Cerebellar nuclear complex (tissue), 1 donor: ENCODE results near the gene ZNF354C.
"Not testable (repeated sequence)": the region's sequence is repeated elsewhere in the genome, so short reads cannot be mapped to it uniquely, and the experiment has no call there.

Experiments
- DNase-seq, 2 experiments: peaks; one replicate each; lab custom pipeline; 2025; lab: John Stamatoyannopoulos, UW

Gene ZNF354C

DNA sequence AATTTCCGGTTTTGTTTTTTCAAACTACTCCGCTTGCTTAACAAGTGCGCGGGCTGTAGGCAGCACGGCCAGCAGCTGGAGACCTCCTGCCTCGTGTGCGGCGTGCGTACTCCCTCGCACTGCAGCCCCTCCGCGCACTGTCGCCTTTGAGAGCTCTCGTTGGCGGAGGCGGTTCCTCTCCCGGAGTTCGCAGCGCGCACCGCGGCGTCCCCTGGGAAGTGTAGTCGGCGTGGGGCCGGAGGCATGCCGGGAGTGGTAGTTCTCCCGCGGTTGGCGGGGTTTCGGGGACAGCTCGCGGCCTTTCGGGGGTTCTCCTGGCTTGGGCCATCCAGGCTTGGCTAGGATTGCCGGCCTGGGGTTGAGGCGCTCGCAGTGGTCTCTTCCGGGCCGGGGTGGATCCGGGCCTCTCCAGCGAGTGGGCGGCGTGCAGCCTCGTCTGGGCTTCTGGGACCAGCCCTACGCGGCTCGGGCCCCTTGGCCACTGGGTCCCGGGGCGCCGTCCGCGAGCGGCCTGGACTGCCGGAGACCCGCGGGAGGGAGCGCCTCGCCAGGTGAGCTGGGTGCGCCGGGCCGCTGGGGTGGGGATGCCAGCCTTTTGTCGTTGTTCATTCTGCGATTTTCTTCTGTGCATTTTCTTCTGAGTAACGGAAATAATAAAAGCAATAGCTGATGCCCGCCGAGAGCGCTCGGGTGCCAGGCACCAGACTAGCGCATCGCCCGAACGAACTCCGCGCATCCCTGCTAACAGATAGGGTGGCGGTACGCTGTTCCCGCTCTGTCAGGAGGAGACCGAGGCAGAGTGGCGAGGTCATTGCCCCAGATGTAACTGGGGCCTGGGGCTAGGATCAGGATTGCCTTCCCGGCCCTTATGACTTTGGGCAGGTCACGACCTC, at the start of gene ZNF354C:
TSS of gene ZNF354C (plus strand) at position 258 of the 893 bp plus-strand sequence. CDS start 1,696 bp downstream, outside the sequence.
- DNase-seq, result peak; percentile 41 to 77

DNA sequence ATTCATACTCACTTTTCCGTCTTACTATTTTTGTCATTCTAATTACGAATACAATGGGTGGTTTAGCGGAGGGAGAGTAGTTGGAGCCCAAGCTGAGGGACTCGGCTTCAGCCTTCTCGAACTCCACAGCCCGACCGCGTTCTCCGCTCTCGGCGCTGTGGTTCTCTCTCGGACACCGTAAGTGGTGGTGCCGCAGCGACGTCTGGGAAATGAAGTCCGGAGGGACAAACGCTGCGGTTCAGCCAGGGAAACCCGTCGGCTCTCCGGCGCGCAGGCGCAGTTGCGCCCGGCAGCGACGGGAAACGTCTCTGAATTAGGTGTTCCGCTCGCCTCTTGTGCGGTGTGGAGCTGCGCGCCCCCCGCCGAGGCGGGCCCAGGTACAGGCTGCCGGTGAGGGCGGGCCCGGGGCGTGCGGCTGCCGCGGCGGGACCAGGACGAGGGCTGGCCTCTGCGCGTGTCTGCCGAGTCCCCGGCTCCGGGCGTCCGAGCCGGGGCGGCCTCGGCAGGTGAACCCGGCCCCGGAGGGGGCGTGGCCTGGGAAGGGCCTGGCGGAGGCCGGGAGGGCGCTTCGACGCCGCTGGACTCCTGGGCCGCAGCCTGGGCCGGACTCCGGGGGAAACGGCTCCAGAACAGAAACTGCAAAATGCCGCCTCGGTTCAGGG, 36.5 kb upstream of the ZNF354C start, which contains the start of gene ZNF879:
TSS of gene ZNF879 (plus strand) at position 277 of the 662 bp plus-strand sequence. CDS start 1,201 bp downstream, outside the sequence.
- peak; percentile 29 to 85 for DNase-seq

DNA sequence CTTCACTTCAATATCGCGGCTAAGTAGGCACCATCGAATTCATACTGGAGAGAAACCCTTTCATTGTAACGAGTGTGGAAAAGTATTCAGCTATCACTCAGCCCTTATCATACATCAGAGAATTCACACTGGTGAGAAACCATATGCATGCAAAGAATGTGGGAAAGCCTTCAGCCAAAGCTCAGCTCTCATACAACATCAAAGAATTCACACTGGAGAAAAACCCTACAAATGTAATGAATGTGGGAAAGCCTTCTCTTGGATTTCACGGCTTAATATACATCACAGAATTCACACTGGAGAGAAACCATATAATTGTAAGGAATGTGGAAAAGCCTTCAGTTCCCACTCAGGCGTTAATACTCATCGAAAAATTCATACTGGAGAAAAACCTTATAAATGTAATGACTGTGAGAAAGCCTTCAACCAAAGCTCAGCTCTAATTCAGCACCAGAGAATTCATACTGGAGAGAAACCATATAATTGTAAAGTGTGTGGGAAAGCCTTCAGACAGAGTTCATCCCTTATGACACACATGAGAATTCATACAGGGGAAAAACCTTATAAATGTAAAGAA, 27.1 kb upstream of the ZNF354C start:
- no peak for DNase-seq

DNA sequence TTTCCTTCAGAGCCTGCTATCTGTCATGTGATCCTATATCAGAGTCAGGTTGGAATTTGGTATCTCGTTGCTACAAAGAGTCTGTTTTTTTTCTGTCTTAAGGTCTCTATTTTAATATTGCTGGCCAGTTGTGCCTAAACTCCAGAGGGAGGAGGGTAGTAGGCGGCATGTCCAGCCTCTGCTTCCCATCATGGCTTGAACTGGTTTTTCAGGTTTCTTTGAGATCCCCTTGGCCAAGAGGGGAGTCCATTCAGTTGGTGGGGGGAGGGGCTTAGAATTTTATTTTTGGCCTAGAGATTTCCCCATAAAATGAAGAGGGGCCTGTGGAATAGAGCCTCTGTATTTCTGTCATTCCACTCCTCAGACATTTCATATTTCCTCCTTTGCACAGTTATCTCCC, 15.4 kb upstream of the ZNF354C start:
- no peak for DNase-seq

DNA sequence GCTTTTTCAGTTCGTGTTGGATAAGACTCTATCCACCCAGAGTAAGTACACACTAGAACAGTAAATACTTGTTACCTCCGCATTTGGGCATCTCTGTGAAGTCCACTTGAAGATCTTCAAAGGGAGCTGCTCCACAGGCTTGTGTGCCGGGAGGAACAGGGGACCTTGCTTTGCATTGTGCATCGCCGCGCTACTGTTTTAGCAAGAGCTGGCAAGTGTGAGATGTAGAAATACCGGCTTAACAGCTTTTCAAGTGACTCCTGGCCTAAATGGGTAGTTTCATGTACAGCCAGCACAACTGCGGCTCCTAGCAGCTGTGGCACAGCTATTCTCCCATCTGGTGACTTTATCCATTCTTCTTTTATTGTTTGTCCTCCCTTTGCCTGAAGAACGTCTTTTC, 8.4 kb upstream of the ZNF354C start:
- DNase-seq, result no peak

DNA sequence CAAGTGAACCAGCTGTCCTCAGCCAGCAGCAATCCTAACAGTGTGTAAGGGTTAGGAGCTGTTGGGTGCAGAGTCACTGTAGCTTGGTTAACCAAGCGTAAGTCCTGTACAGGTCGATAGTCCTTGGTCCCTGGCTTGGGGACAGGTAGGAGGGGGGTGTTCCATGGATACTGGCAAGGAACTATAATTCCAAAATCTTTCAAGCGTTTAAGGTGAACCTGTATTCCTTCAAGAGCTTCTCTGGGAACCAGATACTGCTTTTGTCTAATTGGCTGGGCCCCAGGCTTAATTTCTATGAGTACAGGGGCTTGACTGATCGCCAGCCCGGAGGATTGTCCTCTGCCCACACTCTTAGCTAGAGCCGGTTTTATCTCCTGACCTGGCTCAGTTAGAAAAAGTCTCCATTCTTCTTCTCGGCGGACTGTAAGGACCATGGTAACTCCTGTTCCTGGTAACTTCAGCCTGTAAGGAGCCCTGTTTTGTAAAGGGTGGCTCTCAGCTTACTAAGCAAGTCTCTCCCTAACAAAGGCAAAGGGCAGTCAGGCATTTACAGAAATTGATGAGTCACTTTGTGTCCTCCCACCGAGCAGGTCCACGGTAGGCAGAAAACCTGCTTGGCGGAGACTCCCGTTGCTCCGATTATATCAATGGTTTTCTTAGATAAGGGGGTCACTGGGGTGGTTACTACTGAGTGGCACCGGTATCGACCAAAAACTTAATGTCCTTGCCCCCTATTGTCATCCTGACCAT, 6.0 kb upstream of the ZNF354C start:
- no peak for DNase-seq

DNA sequence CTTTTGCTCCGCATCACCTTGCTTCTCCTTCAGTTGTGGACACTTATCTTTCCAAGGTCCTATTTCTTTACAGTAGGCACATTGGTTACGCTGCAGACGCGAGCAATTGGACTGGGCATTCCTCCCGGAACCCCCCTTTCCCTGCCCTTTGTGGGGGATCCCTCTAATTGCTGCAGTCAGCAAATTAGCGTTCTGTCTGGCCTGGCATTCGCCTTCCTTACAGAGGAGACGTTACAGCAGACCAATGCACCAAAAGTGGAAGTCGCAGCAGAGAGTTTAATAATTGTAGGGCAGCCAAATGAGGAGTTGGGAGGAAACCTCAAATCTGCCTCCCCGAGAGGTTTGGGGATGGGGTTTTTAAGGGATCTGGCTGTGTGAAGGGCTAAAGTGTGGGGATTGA, 5.3 kb upstream of the ZNF354C start:
- no peak for DNase-seq

DNA sequence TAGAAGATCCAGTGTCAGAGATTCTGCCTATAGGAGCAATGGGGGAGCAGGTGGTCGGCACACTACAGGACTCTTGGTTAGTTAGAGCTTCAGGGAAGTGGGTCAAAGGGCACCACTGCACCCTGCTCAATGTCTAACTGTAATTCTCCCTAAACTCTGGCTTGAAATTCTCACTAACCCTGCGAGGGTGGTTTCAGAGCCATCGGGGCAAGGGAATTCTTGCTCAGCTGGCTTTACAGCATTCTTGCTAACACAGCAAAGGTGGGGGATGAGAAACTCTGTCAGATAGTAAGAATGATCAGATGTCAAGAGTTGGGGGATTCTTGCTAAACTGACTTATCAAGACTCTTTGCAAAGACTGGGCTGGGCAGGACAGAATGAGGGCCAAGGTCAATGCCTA, 4.7 kb upstream of the ZNF354C start:
- DNase-seq, result no peak

DNA sequence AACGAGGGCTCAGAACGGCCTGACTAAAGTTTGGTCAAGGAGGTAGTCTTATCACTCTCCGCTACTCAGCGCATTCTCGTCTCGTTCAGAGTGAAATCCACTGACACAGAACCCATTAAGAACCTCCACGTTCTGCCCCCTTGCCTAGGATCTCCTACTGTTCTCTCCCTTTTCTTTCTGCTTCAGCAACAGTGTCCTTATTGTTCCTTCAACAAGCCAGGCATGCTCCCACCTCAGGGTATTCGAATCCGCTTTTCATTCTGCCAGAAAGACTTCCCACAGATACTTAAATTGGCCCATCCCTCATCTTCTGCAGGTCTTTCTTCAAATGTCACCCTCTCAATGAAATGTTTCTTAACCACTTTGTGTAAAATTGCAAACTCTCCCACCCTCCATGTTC, 4.3 kb upstream of the ZNF354C start:
- no peak for DNase-seq

DNA sequence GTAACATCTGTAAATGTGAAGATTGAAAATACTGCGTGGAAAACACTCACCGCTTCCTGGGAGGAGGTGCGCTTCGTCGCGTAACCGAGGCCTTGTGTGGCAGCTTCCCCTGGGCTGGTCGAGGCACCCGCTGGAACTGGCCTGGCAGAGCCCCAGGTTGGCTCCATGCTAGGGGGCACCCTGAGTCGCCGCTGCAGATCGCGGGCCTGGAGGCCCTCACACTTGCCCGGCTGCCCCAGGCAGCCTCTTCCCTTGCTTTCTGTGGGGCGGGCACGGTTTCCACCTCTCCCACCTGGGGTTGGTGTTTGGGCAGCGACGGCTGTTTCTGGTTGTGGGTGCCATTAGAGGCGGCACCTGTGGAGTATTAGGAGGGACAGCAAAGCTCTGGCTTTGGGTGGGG, 852 bp downstream of the ZNF354C start:
- DNase-seq, result no peak

DNA sequence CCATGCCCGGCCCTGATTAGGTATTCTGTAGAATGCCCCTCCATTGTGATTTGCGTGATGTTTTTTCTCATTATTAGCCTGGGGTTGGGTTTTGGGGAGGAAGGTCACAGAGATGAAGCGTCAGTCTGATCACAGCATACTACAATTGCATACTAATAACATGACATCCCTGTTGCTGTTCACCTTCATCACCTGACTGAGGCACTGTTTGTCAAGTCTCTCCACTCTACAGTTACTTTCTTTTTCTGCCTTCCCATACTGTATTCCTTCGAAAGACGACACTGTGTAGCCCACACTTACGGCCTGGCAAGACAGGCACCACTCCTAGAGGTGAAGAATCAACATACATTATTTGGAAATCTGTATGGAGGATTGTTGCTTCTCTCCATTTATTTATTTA, 5.5 kb downstream of the ZNF354C start:
- DNase-seq, result no peak

DNA sequence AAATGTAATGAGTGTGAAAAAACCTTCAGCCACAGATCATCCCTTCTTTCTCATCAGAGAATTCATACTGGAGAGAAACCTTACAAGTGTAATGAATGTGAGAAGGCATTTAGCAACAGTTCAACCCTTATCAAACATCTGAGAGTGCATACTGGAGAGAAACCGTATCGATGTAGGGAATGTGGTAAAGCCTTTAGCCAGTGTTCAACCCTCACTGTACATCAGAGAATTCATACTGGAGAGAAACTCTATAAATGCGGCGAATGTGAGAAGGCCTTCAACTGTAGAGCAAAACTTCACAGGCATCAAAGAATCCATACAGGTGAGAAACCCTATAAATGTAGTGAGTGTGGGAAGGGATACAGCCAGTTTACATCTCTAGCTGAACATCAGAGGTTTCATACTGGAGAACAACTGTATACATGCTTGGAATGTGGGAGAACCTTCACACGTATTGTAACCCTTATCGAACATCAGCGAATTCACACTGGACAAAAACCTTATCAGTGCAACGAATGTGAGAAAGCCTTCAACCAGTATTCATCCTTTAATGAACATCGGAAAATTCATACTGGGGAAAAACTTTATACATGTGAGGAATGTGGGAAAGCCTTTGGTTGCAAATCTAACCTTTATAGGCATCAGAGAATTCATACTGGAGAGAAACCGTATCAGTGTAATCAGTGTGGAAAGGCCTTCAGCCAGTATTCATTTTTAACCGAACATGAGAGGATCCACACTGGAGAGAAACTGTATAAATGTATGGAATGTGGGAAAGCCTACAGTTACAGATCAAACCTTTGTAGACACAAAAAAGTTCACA, 19.2 kb downstream of the ZNF354C start:
- no peak for DNase-seq

DNA sequence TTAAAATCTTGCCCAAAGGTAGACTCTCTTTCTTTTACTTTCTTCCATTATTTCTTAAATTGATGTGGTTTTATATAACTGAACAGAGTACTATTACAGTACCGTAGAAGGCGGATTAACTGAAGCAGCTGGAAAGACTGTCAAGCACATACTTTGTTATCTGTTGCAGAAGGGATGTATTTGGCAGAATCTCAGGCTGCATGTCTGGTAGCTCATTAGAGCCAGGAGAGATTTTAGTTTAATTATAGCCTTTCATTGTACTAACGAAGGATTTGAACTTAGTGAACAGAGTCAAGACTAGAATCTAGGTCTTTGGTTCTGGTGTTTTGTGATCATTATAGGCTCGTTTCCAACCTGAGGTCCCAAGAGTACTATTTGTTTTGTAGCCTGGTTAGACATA, 20.6 kb downstream of the ZNF354C start:
- DNase-seq, result no peak

DNA sequence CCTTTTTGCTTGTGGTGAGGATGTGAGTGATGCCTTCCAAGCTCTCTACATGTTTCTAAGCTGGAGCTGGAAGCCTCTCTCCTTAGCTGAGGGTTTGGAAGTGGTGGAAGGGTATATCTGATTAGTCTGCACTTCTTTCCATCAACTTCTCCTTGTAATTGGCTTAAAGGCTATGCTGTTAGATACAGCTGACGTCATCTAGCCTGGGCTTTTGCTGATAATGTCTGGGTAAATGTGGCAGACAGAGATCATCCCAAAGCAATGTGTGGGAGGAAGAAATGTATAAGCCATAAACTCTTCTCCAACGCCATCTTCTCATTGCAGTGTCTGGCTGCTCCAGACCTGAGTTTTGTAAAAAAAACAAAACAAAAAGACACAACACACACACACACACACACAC, 29.3 kb downstream of the ZNF354C start:
- DNase-seq, result no peak

DNA sequence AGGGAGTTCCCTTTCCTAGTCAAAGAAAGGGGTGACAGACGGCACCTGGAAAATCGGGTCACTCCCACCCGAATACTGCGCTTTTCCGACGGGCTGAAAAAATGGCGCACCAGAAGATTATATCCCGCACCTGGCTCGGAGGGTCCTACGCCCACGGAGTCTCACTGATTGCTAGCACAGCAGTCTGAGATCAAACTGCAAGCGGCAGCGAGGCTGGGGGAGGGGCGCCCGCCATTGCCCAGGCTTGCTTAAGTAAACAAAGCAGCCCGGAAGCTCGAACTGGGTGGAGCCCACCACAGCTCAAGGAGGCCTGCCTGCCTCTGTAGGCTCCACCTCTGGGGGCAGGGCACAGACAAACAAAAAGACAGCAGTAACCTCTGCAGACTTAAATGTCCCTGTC, 41.1 kb downstream of the ZNF354C start:
- DNase-seq, result not testable (repeated sequence)

DNA sequence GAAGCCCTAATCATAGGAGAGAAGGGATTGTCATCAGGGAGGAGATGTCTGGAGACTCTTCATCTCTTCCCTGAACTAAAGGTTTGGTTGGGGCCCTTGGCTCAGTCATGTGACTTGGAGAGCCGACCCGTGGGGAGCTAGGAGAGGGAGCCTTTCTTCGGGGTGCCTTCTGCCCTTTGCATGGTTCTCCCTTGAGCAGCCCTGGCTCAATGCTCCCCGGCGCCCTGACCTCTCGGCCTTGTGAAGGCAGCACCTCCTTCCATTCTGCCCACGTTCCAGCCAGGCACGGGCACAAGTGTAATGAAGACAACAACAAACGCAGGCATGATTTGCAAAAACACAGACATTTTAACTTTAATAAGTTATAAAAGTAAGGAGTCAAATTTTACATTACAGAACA, 50.4 kb downstream of the ZNF354C start:
- DNase-seq, result no peak

DNA sequence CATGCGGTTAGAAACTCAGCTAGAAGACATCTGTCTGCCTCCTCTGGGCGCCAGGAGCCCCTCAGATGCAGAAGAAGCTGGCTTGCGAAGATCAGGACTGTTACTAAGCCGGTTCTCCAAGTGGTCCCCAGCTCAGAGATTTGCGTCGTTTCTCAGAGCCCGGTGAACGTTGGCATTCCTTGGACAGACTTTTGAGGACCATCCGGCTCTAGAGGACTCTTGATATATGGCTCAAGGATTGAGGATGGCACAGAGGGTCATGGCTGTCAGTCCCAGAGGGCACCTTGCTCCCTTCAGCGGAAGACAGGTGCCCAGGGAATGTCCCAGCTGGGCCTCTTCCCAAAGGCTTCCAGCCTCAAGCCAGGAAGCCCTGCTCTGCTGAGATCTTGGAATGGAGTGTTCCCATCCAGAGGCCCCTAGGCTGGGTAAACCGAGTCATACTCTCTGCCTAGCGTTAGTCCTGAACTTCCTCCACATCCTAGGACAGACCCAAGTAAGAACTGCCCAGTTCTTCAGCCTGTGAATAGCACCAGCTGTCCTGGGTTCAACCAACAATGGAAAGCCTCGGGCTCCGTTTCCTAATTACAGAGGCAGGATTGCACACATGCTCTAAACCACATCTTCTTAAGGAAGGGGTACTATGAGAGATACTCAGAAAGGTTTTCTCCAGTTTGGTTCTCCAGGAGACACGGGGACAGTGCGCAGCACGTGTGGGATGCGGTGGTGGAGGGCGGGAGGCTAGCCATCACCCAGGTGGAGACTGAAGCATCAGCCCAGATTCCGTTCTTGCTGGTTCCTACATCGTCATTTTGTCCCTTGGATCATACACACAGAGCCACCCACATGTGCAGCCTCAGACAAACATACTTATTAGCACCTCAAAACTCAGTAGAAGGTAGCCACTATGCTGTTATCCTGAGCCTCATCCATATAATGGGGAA, 51.4 kb downstream of the ZNF354C start:
- no peak for DNase-seq

DNA sequence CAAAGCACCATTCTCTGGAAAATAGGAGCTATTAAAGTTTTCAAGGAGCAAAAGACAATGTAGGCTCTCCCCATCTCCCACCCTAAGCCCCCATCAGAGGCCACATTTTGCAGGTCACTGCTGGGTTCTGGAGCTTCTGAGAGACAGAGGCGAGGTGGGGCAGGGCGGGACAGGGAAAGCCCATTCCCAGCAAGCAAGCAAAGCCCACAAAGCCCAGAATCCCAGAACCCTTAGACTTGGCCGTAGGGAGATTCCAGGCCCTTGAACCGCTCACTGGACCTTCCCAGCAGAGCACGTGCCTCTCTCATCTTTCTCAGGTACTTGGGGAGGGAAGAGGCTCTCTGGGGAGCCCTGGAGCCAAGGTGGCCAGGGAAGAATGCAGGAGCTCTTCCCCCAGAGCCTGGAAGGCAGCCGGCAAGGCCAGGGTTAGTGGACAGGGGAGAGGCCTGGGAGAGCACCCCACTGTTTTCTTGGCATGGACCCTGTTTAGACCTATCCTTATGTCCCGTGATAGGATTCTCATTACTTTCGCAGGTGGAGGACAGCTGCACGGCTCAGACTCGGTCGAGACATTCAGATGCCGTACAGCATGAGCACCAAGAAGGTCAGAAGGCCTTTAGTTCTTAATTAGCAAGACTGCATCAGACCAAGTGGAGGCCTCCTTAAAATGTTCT, 52.4 kb downstream of the ZNF354C start:
- no peak for DNase-seq

DNA sequence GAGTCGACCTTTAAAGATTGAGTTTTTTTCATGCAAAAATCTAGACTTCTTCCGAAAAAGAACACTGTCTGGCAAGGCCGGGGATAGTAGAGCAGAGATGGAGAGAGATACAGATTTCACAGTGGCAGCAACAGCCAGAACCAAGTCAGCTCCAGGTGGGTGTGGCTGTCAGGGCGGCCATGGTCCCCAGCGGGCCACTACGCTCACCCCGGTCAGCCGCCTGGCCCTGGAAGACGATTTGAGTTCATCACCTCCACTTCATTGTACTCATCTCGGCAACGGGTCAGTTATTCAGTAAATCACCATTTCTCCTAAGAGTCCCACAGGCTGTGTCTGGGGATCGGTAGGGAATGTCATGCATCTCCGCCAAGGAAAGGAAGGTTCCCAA, 53.0 kb downstream of the ZNF354C start:
- no peak for DNase-seq
